Middle frontal gyrus (tissue), 1 donor: Measurements from ENCODE around the gene ROBO3.

Experiments
- DNase-seq: peaks from one replicate; pipeline ENCODE4 v3.0.0-alpha.2; 2015; ENCODE audit warnings: low spot score; ENCODE audit errors: extremely low spot score

The ROBO3 gene

GRCh38 chr11:124890683-124891372 lies 25.6 kb downstream of the ROBO3 start:
- DNase-seq, result no peak

GRCh38 chr11:124891373-124891861 lies 26.2 kb downstream of the ROBO3 start:
- no peak for DNase-seq

GRCh38 chr11:124892146-124892545 lies 26.9 kb downstream of the ROBO3 start:
- no peak for DNase-seq

- DNase-seq, result no peak
These were observed 27.7 kb downstream of the ROBO3 start for GRCh38 chr11:124892750-124893454.

- DNase-seq, result no peak
These were observed 28.7 kb downstream of the ROBO3 start for GRCh38 chr11:124893781-124894401.

- DNase-seq, result no peak
These were observed 29.6 kb downstream of the ROBO3 start for GRCh38 chr11:124894606-124895430.

GRCh38 chr11:124895471-124895971 lies 30.3 kb downstream of the ROBO3 start:
- no peak for DNase-seq

- DNase-seq, result no peak
These were observed 31.0 kb downstream of the ROBO3 start for GRCh38 chr11:124896071-124896750.

GRCh38 chr11:124896821-124897391 lies 31.7 kb downstream of the ROBO3 start:
- DNase-seq, result no peak

GRCh38 chr11:124897674-124898262 lies 32.5 kb downstream of the ROBO3 start, which contains the start of gene ROBO4:
Gene ROBO4, minus strand, starts transcription at chr11:124897865. Its CDS starts 70 bp downstream, at chr11:124897795.
- no peak for DNase-seq

GRCh38 chr11:124898263-124898680 lies 33.0 kb downstream of the ROBO3 start:
- DNase-seq, result no peak

GRCh38 chr11:124898711-124899110 lies 33.5 kb downstream of the ROBO3 start:
- DNase-seq, result peak; percentile 36

GRCh38 chr11:124899383-124900145 lies 34.3 kb downstream of the ROBO3 start:
- no peak for DNase-seq

GRCh38 chr11:124900464-124900863 lies 35.2 kb downstream of the ROBO3 start:
- no peak for DNase-seq

- no peak for DNase-seq
These were observed 37.4 kb downstream of the ROBO3 start for GRCh38 chr11:124902616-124903015.

- DNase-seq, result no peak
These were observed 50.5 kb downstream of the ROBO3 start for GRCh38 chr11:124915541-124916369.

- no peak for DNase-seq
These were observed 51.1 kb downstream of the ROBO3 start for GRCh38 chr11:124916370-124916710.

GRCh38 chr11:124917115-124917637 lies 51.9 kb downstream of the ROBO3 start:
- DNase-seq, result peak; percentile 80
